SK-N-SH (cell line): ENCODE data around the gene LRRIQ3. TPM values are rescaled to one million over a fixed set of nuclear protein-coding genes. Genes with fewer than 3 reads are reported as not detected.

ENCODE experiments used
- CTCF ChIA-PET: fragments of 300-600, 350-600 bp; formaldehyde crosslinking; extraction: SDS; loops from one replicate; lab custom pipeline; 2021; lab: Yijun Ruan, JAX
- POLR2A ChIA-PET: fragments of 350-600 bp; sonication (Branson Sonifier 250); formaldehyde crosslinking; extraction: SDS; loops from one replicate; lab custom pipeline; 2020; ENCODE audit warnings: antibody characterized with exemption, inconsistent platforms; lab: Yijun Ruan, JAX
- DNase-seq: peaks from one replicate; pipeline ENCODE4 v3.0.0; 2012
- H2AFZ ChIP-seq: fragments of 200-600 bp; sonication (generic); 2 replicates; pipeline ENCODE4 v1.8.1; 2016; ENCODE audit warnings: antibody characterized with exemption, mild to moderate bottlenecking, low read depth
- H3F3A ChIP-seq: fragments of 200-600 bp; sonication (generic); replicated peaks from 2 replicates; pipeline ENCODE3; 2016; ENCODE audit warnings: antibody characterized with exemption, mild to moderate bottlenecking; ENCODE audit not compliant: insufficient read depth
- H3K27ac ChIP-seq, 2 experiments: fragments of 200-500 bp in 1 of 2; fragments of 200-600 bp in 1 of 2; sonication (Bioruptor generic) in 1 of 2; sonication (generic), shearing (Covaris generic) in 1 of 2; 2 replicates each; pipeline versions ENCODE4 v1.5.1 to v1.6.1; 2014 to 2016; ENCODE audit warnings: low read depth in 2 of 2, inconsistent platforms in 1 of 2, low read length in 1 of 2, mild to moderate bottlenecking in 1 of 2, mixed read lengths in 1 of 2
- H3K27me3 ChIP-seq: fragments of 200-600 bp; sonication (generic), shearing (Covaris generic); 2 replicates; pipeline ENCODE4 v1.6.1; 2016; ENCODE audit warnings: mixed run types; ENCODE audit not compliant: insufficient read depth
- H3K36me3 ChIP-seq, 2 experiments: fragments of 200-500 bp in 1 of 2; fragments of 200-600 bp in 1 of 2; sonication (Bioruptor generic) in 1 of 2; sonication (generic) in 1 of 2; replicated peaks in 1 of 2; 2 replicates each; pipeline versions ENCODE3 to v1.5.1; 2014 to 2016; ENCODE audit warnings: low read length in 1 of 2, mild to moderate bottlenecking in 1 of 2; ENCODE audit not compliant: insufficient read depth in 2 of 2, control insufficient read depth in 1 of 2
- H3K4me1 ChIP-seq, 2 experiments: fragments of 200-500 bp in 1 of 2; fragments of 200-600 bp in 1 of 2; sonication (Bioruptor generic) in 1 of 2; sonication (generic), shearing (Covaris generic) in 1 of 2; 2 replicates each; pipeline versions ENCODE4 v1.5.1 to v1.6.1; 2014 to 2016; ENCODE audit warnings: low read depth in 1 of 2, low read length in 1 of 2, mixed run types in 1 of 2; ENCODE audit not compliant: insufficient read depth in 2 of 2, control insufficient read depth in 1 of 2
- H3K4me2 ChIP-seq: fragments of 200-600 bp; sonication (generic), shearing (Covaris generic); 2 replicates; pipeline ENCODE4 v1.6.1; 2017; ENCODE audit warnings: mixed run types
- H3K4me3 ChIP-seq, 2 experiments: fragments of 200-500 bp in 1 of 2; fragments of 200-600 bp in 1 of 2; sonication (Bioruptor generic) in 1 of 2; sonication (generic), shearing (Covaris generic) in 1 of 2; 2 replicates each; pipeline versions ENCODE4 v1.5.1 to v1.8.1; 2014 to 2016; ENCODE audit warnings: low read depth in 2 of 2, inconsistent platforms in 1 of 2, low read length in 1 of 2, mild to moderate bottlenecking in 1 of 2, mixed read lengths in 1 of 2, moderate library complexity in 1 of 2
- H3K79me2 ChIP-seq: fragments of 200-600 bp; sonication (generic); 2 replicates; pipeline ENCODE4 v1.8.1; 2017; ENCODE audit warnings: mild to moderate bottlenecking; ENCODE audit not compliant: insufficient read depth
- H3K9ac ChIP-seq: fragments of 200-600 bp; sonication (generic); 2 replicates; pipeline ENCODE4 v1.6.1; 2017; ENCODE audit warnings: mixed run types
- H3K9me2 ChIP-seq: fragments of 200-600 bp; sonication (generic); 2 replicates; pipeline ENCODE4 v1.6.1; 2017; ENCODE audit warnings: mixed run types
- H3K9me3 ChIP-seq: fragments of 200-600 bp; sonication (generic); 2 replicates; pipeline ENCODE4 v1.6.1; 2017; ENCODE audit warnings: mixed run types, mild to moderate bottlenecking, moderate library complexity
- H4K20me1 ChIP-seq: fragments of 200-600 bp; sonication (generic); 2 replicates; pipeline ENCODE4 v1.6.1; 2017; ENCODE audit warnings: mild to moderate bottlenecking, mixed run types; ENCODE audit not compliant: insufficient read depth
- CHD2 ChIP-seq: fragments of 150-350 bp; IDR thresholded peaks from 2 replicates; pipeline ENCODE4 v1.6.1; 2018; ENCODE audit warnings: low read length; ENCODE audit not compliant: partially characterized antibody
- CTCF ChIP-seq: fragments of 200-600 bp; sonication (generic); IDR thresholded peaks from 2 replicates; pipeline ENCODE4 v1.6.1; 2017; ENCODE audit warnings: antibody characterized with exemption, mild to moderate bottlenecking, moderate library complexity
- ELF1 ChIP-seq: IDR thresholded peaks from 2 replicates; pipeline ENCODE4 v1.4.0; 2012
- EZH2phosphoT487 ChIP-seq: fragments of 200-600 bp; sonication (generic); IDR thresholded peaks from 2 replicates; pipeline ENCODE4 v1.6.1; 2017; ENCODE audit warnings: low read depth, mixed run types, mild to moderate bottlenecking, antibody characterized with exemption, moderate library complexity, borderline replicate concordance
- FOSL2 ChIP-seq: IDR thresholded peaks from 2 replicates; pipeline ENCODE4 v1.4.0; 2012; ENCODE audit warnings: low read depth, mild to moderate bottlenecking, moderate library complexity, borderline replicate concordance
- FOXJ3 ChIP-seq: sonication (generic); formaldehyde crosslinking; IDR thresholded peaks from 2 replicates; pipeline ENCODE4 v1.5.1; 2020; ENCODE audit warnings: mild to moderate bottlenecking, missing genetic modification reagents
- GATA2 ChIP-seq: sonication (generic); formaldehyde crosslinking; IDR thresholded peaks from 2 replicates; pipeline ENCODE4 v1.5.0; 2020; ENCODE audit warnings: mild to moderate bottlenecking, missing genetic modification reagents
- MEF2A ChIP-seq: IDR thresholded peaks from 2 replicates; pipeline ENCODE4 v1.4.0; 2012; ENCODE audit warnings: low read depth, borderline replicate concordance
- MXI1 ChIP-seq: IDR thresholded peaks from 2 replicates; pipeline ENCODE4 v1.6.1; 2012; ENCODE audit warnings: mild to moderate bottlenecking, low read depth, low read length, improper control_type of control experiment
- POLR2AphosphoS5 ChIP-seq: IDR thresholded peaks from 2 replicates; pipeline ENCODE4 v1.6.1; 2012; ENCODE audit warnings: low read depth, low read length
- RAD21 ChIP-seq: IDR thresholded peaks from 2 replicates; pipeline ENCODE4 v1.6.1; 2012; ENCODE audit warnings: mild to moderate bottlenecking, low read length
- REST ChIP-seq: IDR thresholded peaks from 2 replicates; pipeline ENCODE4 v1.6.1; 2012; ENCODE audit warnings: mild to moderate bottlenecking, low read depth, low read length, moderate library complexity
- SIN3A ChIP-seq: IDR thresholded peaks from 2 replicates; pipeline ENCODE4 v1.6.1; 2012; ENCODE audit warnings: low read depth, mild to moderate bottlenecking, low read length, moderate library complexity, borderline replicate concordance
- TAF1 ChIP-seq: IDR thresholded peaks from 2 replicates; pipeline ENCODE4 v1.6.1; 2012; ENCODE audit warnings: low read depth, mild to moderate bottlenecking, low read length, moderate library complexity, borderline replicate concordance
- TCF12 ChIP-seq: IDR thresholded peaks from 2 replicates; pipeline ENCODE4 v1.4.0; 2012
- YY1 ChIP-seq: IDR thresholded peaks from 2 replicates; pipeline ENCODE4 v1.4.0; 2012; ENCODE audit warnings: low read depth, mild to moderate bottlenecking
- WGBS: methylation state at CpG from one replicate; pipeline ENCODE4 v1.1.6; 2017; ENCODE audit warnings: low lambda C conversion rate; 5-methylcytosine and 5-hydroxymethylcytosine counted together
- polyA plus RNA-seq, 3 experiments: library from polyadenylated mRNA; depleted of rRNA; stranded (reverse); fragments of >200 nt; gene quantifications; 2 replicates each; pipeline ENCODE4 v1.2.3, GENCODE V29; 2012
- TF ChIP-seq, protein P1 (sequence below): IDR thresholded peaks from 2 replicates; pipeline ENCODE4 v1.4.0; 2012; ENCODE audit warnings: low read depth
- TF ChIP-seq, protein P2 (sequence below): IDR thresholded peaks from 2 replicates; pipeline ENCODE4 v1.4.0; 2012; ENCODE audit warnings: low read depth, borderline replicate concordance
- TF ChIP-seq, protein P3 (sequence below): IDR thresholded peaks from 2 replicates; pipeline ENCODE4 v1.4.0; 2012; ENCODE audit warnings: low read depth, borderline replicate concordance

LRRIQ3 gene
- polyA plus RNA-seq, 1 of the 3 experiments (the other 2 are of a cell fraction), result 0.56 TPM

DNA sequence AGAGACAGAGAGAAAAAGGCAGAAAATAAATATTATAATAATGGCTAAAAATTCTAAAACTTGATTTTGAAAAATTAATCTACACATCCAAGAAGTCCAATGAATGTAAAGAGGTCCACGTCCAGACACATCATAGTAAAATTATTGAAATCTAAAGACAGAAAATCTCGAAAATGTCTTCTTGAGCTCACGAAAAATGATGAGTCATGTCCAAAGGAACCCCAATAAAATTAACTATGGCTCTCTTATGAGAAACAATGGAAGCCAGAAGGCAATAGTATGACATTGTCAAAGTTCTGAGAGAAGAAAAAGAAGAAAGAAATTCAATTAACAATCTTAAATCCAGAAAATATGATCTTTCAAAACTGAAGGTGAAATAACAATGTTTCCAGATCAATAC, 84.6 kb downstream of the LRRIQ3 start:
- Histone ChIP-seq H3K4me2 (no peak overlapping the region), H3K27ac (no peak overlapping the region), H3K9ac (no peak overlapping the region), H3K27me3 (no peaks in the 10 kb centered on the region), H3K4me1 (no peaks in the 10 kb centered on the region), H3K36me3 (no peaks in the 10 kb centered on the region), H3F3A (no peaks in the 10 kb centered on the region), H3K79me2 (no peaks in the 10 kb centered on the region), H3K9me3 (no peaks in the 10 kb centered on the region), H4K20me1 (no peaks in the 10 kb centered on the region), H3K9me2 (no peaks in the 10 kb centered on the region), H3K4me3 (no peak overlapping the region), H2AFZ (no peak overlapping the region)
- no peak for DNase-seq
- ChIA-PET POLR2A (no interaction called here), CTCF (no interaction called here)
- TF ChIP-seq, protein P1, sequence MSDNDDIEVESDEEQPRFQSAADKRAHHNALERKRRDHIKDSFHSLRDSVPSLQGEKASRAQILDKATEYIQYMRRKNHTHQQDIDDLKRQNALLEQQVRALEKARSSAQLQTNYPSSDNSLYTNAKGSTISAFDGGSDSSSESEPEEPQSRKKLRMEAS, result no peak
- TF ChIP-seq POLR2AphosphoS5, result no peak
- 17% methylated on average over 3 of the region's 3 CpGs for WGBS

DNA sequence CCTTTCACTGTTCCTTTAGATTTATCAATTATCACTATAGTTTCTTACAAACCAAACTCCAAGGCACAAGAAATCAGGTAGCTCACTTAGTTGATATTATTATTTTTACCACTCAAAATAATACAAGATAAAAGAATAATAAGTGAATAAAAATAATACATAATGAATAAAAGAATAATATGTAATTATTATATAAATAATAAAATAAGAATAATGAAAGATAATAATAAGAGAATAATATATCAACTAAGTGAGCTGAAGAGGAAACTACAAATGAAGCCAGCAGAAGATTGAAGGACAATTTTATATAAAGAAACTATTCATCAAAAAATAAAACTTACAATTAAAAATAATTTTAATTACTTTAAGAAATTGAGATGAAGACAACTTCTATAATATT, 90.6 kb downstream of the LRRIQ3 start:
- Histone ChIP-seq H3K27me3 (no peaks in the 10 kb centered on the region), H3K36me3 (no peaks in the 10 kb centered on the region), H3K4me1 (no peaks in the 10 kb centered on the region), H3K4me3 (no peak overlapping the region), H4K20me1 (no peaks in the 10 kb centered on the region), H3K79me2 (no peaks in the 10 kb centered on the region), H2AFZ (no peak overlapping the region), H3K4me2 (no peak overlapping the region), H3F3A (no peaks in the 10 kb centered on the region), H3K9me3 (no peaks in the 10 kb centered on the region), H3K9me2 (no peaks in the 10 kb centered on the region), H3K27ac (no peak overlapping the region), H3K9ac (no peak overlapping the region)
- CTCF ChIA-PET, result no interaction called here
- DNase-seq, result no peak
- no peak for TF ChIP-seq CTCF
- TF ChIP-seq FOSL2, result no peak
- no peak for TF ChIP-seq FOXJ3 (CRISPR knock-in tag)
- TF ChIP-seq, protein P1, result no peak
- TF ChIP-seq ELF1, result no peak
- no peak for TF ChIP-seq CHD2
- TF ChIP-seq MXI1, result no peak
- TF ChIP-seq YY1, result no peak
- TF ChIP-seq POLR2AphosphoS5, result no peak
- no peak for TF ChIP-seq REST
- TF ChIP-seq, protein P2, sequence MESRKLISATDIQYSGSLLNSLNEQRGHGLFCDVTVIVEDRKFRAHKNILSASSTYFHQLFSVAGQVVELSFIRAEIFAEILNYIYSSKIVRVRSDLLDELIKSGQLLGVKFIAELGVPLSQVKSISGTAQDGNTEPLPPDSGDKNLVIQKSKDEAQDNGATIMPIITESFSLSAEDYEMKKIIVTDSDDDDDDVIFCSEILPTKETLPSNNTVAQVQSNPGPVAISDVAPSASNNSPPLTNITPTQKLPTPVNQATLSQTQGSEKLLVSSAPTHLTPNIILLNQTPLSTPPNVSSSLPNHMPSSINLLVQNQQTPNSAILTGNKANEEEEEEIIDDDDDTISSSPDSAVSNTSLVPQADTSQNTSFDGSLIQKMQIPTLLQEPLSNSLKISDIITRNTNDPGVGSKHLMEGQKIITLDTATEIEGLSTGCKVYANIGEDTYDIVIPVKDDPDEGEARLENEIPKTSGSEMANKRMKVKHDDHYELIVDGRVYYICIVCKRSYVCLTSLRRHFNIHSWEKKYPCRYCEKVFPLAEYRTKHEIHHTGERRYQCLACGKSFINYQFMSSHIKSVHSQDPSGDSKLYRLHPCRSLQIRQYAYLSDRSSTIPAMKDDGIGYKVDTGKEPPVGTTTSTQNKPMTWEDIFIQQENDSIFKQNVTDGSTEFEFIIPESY, result no peak
- TF ChIP-seq SIN3A, result no peak
- TF ChIP-seq MEF2A, result no peak
- no peak for TF ChIP-seq RAD21
- no peak for TF ChIP-seq TCF12
- no peak for TF ChIP-seq EZH2phosphoT487
- no peak for TF ChIP-seq GATA2 (CRISPR knock-in tag)
- TF ChIP-seq, protein P3, sequence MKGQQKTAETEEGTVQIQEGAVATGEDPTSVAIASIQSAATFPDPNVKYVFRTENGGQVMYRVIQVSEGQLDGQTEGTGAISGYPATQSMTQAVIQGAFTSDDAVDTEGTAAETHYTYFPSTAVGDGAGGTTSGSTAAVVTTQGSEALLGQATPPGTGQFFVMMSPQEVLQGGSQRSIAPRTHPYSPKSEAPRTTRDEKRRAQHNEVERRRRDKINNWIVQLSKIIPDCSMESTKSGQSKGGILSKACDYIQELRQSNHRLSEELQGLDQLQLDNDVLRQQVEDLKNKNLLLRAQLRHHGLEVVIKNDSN, result no peak
- TF ChIP-seq TAF1, result no peak
- POLR2A ChIA-PET, result no interaction called here
